ENCODE measurements around the gene TLK1. TPM values are rescaled to one million over a fixed set of nuclear protein-coding genes. Genes with fewer than 3 reads are reported as not detected.

TLK1 gene
- total and polyA plus RNA-seq, 2 of the 4 experiments (the other 2 are of a cell fraction) = 7.3 to 12.5 TPM

GRCh38 chr2:171160119-171160955 lies at the start of gene TLK1 (continued):
- TF ChIP-seq MAZ (IDR thresholded peaks at IDR 0.05; ENCODE audit: borderline replicate concordance, low read depth, low read length) (peak; percentile 57; the same call in 1 of the 2 replicates), RFX5 (IDR thresholded peaks at IDR 0.05; ENCODE audit: low read depth, low read length) (no peak), FOS (IDR thresholded peaks at IDR 0.05; ENCODE audit: low read depth, low read length) (no peak), BHLHE40 (IDR thresholded peaks at IDR 0.05; ENCODE audit: low read depth, low read length) (peak; percentile 73; the same call in 1 of the 2 replicates), RCOR1 (IDR thresholded peaks at IDR 0.05; ENCODE audit: insufficient replicate concordance, low read length) (no peak), MXI1 (IDR thresholded peaks at IDR 0.05; ENCODE audit: borderline replicate concordance, low read depth, low read length) (0 out of 2 replicates have a peak, but pooled peaks have one; percentile 5)
